ENCODE results near the gene TMEM115.

TMEM115 gene

GRCh38 chr3:50378757-50379156, 19.4 kb upstream of the TMEM115 start:
- H3K27ac ChIP-seq: no peak overlapping the region
- TF ChIP-seq, protein P1, sequence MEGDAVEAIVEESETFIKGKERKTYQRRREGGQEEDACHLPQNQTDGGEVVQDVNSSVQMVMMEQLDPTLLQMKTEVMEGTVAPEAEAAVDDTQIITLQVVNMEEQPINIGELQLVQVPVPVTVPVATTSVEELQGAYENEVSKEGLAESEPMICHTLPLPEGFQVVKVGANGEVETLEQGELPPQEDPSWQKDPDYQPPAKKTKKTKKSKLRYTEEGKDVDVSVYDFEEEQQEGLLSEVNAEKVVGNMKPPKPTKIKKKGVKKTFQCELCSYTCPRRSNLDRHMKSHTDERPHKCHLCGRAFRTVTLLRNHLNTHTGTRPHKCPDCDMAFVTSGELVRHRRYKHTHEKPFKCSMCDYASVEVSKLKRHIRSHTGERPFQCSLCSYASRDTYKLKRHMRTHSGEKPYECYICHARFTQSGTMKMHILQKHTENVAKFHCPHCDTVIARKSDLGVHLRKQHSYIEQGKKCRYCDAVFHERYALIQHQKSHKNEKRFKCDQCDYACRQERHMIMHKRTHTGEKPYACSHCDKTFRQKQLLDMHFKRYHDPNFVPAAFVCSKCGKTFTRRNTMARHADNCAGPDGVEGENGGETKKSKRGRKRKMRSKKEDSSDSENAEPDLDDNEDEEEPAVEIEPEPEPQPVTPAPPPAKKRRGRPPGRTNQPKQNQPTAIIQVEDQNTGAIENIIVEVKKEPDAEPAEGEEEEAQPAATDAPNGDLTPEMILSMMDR (conservative IDR thresholded peaks at IDR 0.05; ENCODE audit: low read depth): no peak
- ChIA-PET CTCF (no interaction called here), POLR2A (ENCODE audit: low non-redundant PET) (no interaction called here)
- DNase-seq (ENCODE audit: low spot score): no peak

DNA sequence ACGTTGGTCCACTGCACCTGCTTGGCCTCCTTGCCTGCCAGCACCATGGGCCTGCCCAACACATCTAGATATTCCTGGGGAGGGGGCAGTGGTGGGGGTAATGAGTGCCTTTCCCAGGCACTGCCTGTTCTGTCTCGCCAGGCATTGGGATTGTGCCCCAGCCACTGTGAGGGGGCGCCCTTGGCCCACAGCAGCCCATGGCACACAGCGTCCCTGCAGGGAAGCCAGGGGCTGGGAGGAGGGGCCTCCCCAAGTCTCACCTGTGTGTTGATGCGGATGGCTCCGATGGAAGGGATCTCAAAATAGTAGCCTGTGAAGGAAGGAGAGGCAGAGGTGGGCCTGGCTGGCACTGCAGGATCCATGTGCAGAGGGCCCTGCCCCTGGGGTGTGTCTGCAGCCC, 18.7 kb upstream of the TMEM115 start:
- POLR2A ChIA-PET (ENCODE audit: low non-redundant PET): no interaction called here
- CTCF ChIA-PET: no interaction called here

GRCh38 chr3:50375258-50375931, 16.1 kb upstream of the TMEM115 start:
- CTCF ChIA-PET: no interaction called here
- POLR2A ChIA-PET (ENCODE audit: low non-redundant PET): no interaction called here
- TF ChIP-seq, protein P1 (conservative IDR thresholded peaks at IDR 0.05; ENCODE audit: low read depth): no peak
- DNase-seq (ENCODE audit: low spot score): no peak
- no peak overlapping the region for H3K27ac ChIP-seq

More for the DNA sequence above, 18.7 kb upstream of the TMEM115 start:
- no peak overlapping the region for H3K27ac ChIP-seq
- no peak for DNase-seq (ENCODE audit: low spot score)
- TF ChIP-seq, protein P1 (conservative IDR thresholded peaks at IDR 0.05; ENCODE audit: low read depth): no peak

- no peak for DNase-seq (ENCODE audit: low spot score)
- TF ChIP-seq, protein P1 (conservative IDR thresholded peaks at IDR 0.05; ENCODE audit: low read depth): no peak
- no peak overlapping the region for H3K27ac ChIP-seq
- POLR2A ChIA-PET (ENCODE audit: low non-redundant PET): no interaction called here
- CTCF ChIA-PET: no interaction called here
These were observed 15.3 kb upstream of the TMEM115 start for GRCh38 chr3:50374363-50375257.

DNA sequence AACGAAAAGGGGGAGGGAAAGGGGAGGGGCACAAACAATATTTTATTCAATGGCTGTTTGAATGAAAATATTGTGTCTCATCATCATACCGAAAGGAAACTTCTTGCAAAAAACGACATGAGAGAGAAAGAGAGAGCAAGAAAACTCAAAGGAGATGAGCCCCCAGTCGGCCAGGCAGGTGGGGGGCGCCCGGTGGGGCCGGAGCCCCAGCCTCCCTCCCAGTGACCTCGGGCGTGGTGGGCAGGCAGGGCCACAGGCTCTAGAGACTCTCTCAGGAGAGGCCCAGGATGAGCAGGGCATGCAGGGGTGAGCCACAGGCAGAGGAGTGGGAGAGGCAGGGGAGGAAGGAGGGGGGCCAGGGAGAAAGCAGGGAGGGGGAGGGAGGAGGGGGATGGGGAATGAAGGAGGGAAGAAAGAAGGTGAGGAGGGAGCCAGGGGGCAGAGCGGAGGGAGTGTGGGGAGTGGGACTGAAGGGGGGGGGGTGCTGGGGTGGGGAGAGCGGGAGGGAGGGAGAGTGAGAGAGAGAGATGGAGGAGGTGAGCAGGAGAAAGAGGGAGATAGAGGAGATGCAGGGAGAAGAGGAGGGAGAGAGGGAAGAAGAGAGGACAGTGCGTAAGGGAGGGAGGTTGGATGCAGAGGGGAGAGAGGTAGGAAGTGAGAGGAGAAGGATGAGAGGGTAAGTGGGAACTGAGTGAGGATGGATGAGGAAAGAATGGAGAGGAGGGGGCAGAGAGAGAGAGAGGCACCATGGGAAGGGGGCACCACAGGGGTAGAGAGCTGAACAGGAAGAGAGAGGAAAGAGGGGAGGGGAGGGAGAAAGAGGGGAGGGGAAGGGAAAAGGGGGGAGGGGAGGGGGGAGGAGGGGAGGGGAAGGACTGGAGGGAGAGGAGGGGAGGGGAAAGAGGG, 14.1 kb upstream of the TMEM115 start:
- CTCF ChIA-PET: no interaction called here
- DNase-seq (ENCODE audit: low spot score): no peak
- TF ChIP-seq, protein P1 (conservative IDR thresholded peaks at IDR 0.05; ENCODE audit: low read depth): no peak
- no peak overlapping the region for H3K27ac ChIP-seq
- POLR2A ChIA-PET (ENCODE audit: low non-redundant PET): no interaction called here

DNA sequence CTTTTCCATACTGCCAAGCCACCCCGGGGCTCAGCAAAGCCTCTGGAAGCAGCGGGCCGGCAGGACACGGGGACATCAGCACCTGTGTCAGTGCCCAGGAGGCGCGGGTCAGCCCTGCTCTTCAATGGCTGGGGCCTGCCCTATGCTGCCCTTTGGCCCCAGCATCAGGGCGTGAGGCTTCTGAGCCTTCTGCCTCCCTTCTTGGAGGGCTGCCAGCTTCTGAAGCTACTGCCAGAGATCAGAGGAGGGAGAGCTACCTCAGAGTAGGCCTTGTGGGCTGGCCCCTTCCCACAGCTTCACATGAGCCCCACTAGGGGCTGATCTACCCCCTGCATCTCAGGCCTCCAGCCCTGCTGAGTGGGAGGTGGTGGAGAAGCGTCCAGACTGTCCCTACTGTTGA, 13.0 kb upstream of the TMEM115 start:
- TF ChIP-seq, protein P1 (conservative IDR thresholded peaks at IDR 0.05; ENCODE audit: low read depth): no peak
- POLR2A ChIA-PET (ENCODE audit: low non-redundant PET): no interaction called here
- no peak overlapping the region for H3K27ac ChIP-seq
- DNase-seq (ENCODE audit: low spot score): no peak
- CTCF ChIA-PET: no interaction called here

All from RWPE1 (cell line).